OCI-LY3 (cell line): Measurements from ENCODE around the gene SERPIND1.
"Not testable (repeated sequence)": the region's sequence is repeated elsewhere in the genome, so short reads cannot be mapped to it uniquely, and the experiment has no call there.

Experiments used
- CTCF ChIP-seq: fragments of 200-600, 300-600 bp; sonication (generic); IDR thresholded peaks from 2 replicates; pipeline ENCODE4 v1.5.1; 2014; ENCODE audit warnings: antibody characterized with exemption, low read length, low read depth
- EZH2phosphoT487 ChIP-seq: fragments of 200-600 bp; shearing (Covaris generic); IDR thresholded peaks from 2 replicates; pipeline ENCODE4 v1.6.1; 2018; ENCODE audit warnings: antibody characterized with exemption, mixed run types, low read depth

GRCh38 chr22:20732431-20732830, 41.5 kb upstream of the SERPIND1 start:
- TF ChIP-seq CTCF, EZH2phosphoT487: not testable (repeated sequence)
